ENCODE measurements around the gene APOL3.

- no peak for TF ChIP-seq CEBPB (IDR thresholded peaks at IDR 0.05; ENCODE audit: borderline replicate concordance in 1 of 2, low read depth in 2 of 2, low read length in 2 of 2)
- TF ChIP-seq NR2F1 (conservative IDR thresholded peaks at IDR 0.05): 0 out of 2 replicates have a peak, but pooled peaks have one; percentile 17
- TF ChIP-seq MAX (IDR thresholded peaks at IDR 0.05; ENCODE audit: low read depth, low read length): no peak
- no peak for TF ChIP-seq STAT1 (conservative IDR thresholded peaks at IDR 0.05)
- TF ChIP-seq CTCF (IDR thresholded peaks at IDR 0.05 in 2 of 3, conservative IDR thresholded peaks at IDR 0.05 in 1 of 3; ENCODE audit: control insufficient read depth in 2 of 3, extremely low read depth in 1 of 3, insufficient read depth in 1 of 3, low read depth in 3 of 3, low read length in 3 of 3): no peak
- TF ChIP-seq HCFC1 (IDR thresholded peaks at IDR 0.05; ENCODE audit: low read length): no peak
- TF ChIP-seq POLR2A (IDR thresholded peaks at IDR 0.05; ENCODE audit: low read depth, low read length): no peak
- no peak for TF ChIP-seq MTA3 (IDR thresholded peaks at IDR 0.05; ENCODE audit: borderline replicate concordance, low read length)
- TF ChIP-seq SMC3 (IDR thresholded peaks at IDR 0.05; ENCODE audit: borderline replicate concordance, low read length): no peak
- TF ChIP-seq FOXM1 (IDR thresholded peaks at IDR 0.05; ENCODE audit: low read depth, low read length): no peak
- TF ChIP-seq, protein P1, sequence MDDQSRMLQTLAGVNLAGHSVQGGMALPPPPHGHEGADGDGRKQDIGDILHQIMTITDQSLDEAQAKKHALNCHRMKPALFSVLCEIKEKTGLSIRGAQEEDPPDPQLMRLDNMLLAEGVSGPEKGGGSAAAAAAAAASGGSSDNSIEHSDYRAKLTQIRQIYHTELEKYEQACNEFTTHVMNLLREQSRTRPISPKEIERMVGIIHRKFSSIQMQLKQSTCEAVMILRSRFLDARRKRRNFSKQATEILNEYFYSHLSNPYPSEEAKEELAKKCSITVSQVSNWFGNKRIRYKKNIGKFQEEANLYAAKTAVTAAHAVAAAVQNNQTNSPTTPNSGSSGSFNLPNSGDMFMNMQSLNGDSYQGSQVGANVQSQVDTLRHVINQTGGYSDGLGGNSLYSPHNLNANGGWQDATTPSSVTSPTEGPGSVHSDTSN (IDR thresholded peaks at IDR 0.05; ENCODE audit: insufficient replicate concordance, low read depth, low read length): no peak
- no peak for TF ChIP-seq SMAD1 (IDR thresholded peaks at IDR 0.05; ENCODE audit: low read depth, partially characterized antibody)
- no peak for TF ChIP-seq USF2 (IDR thresholded peaks at IDR 0.05; ENCODE audit: borderline replicate concordance, low read depth, low read length)
- no peak for TF ChIP-seq REST (IDR thresholded peaks at IDR 0.05; ENCODE audit: low read depth, low read length)
Observed at GRCh38 chr22:36148411-36148810, 12.1 kb downstream of the APOL3 start.
